Suprapubic skin (tissue), 3 donors: ENCODE data around the gene CDC5L.

ENCODE experiments used
- CTCF ChIP-seq, 2 donors: fragments of 200-600 bp in 1 of 2; fragments of 450-650 bp in 1 of 2; sonication (generic) in 1 of 2; IDR thresholded peaks; one replicate each; pipeline ENCODE4 v1.5.1; 2016 to 2019; ENCODE audit warnings: antibody characterized with exemption in 2 of 2, mild to moderate bottlenecking in 1 of 2, moderate library complexity in 1 of 2
- EP300 ChIP-seq: sonication (generic); formaldehyde crosslinking; IDR thresholded peaks from one replicate; pipeline ENCODE4 v1.6.1; 2017; ENCODE audit warnings: antibody characterized with exemption
- POLR2A ChIP-seq, 2 donors: fragments of 450-650 bp; IDR thresholded peaks; one replicate each; pipeline ENCODE4 v1.6.1; 2017; ENCODE audit warnings: antibody characterized with exemption in 2 of 2, mild to moderate bottlenecking in 2 of 2, moderate library complexity in 2 of 2

GRCh38 chr6:44457596-44457995 is 70.1 kb downstream of the CDC5L start:
- no peak for TF ChIP-seq CTCF (IDR thresholded peaks at IDR 0.05)
- no peak for TF ChIP-seq EP300
- TF ChIP-seq POLR2A (IDR thresholded peaks at IDR 0.05): no peak
